Subcutaneous adipose tissue (tissue), 4 donors: Measurements from ENCODE around the gene SOAT1. TPM values are rescaled to one million over a fixed set of nuclear protein-coding genes. Genes with fewer than 3 reads are reported as not detected.

Source experiments
- CTCF ChIP-seq: fragments of 450-650 bp; IDR thresholded peaks from one replicate; pipeline ENCODE4 v1.5.1; 2016; ENCODE audit warnings: low read depth, mild to moderate bottlenecking, control low read depth, antibody characterized with exemption, moderate library complexity
- total RNA-seq, 4 donors: library from RNA; depleted of rRNA; stranded (reverse); fragments of >200 nt; gene quantifications; one replicate each; pipeline ENCODE4 v1.1.0, GENCODE V29; 2016

The SOAT1 gene
- total RNA-seq, 4 donors from 2014 or later, result 13.9 to 83.3 (median 29.2) TPM

DNA sequence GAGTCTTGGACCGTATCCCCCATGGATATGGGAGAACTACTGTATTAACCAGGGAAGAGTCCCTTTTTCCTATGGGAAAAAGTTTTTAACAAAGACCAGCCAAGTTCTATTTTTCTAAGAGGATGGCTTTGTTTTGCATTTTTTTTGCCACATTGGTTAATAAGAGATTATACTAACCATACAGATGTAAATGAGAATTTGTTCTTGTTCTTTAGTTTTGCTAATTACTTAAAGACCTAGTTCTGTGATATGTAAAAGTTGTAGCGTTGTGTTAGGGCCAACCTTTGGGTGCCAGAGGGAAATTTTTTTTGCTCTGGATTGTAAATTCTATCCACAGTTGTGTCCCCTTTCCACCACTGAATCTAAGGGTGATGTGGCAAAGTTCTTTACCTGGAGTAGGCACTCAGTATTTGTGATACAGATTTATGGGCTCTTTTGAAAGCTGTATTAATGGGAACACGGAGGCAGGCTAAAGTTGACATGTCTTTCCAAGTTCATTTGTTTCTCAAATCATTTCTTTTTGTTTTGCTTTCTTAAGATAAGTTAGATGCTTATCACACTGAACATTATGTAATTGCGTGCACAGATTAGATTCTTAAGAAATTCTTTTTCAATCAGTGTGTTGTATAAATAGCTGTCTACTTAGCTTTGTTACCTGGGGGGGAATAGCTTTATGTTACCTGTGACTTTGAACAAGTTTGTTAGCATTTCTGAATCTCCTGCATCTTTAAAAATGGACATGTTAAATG is 2.9 kb downstream of the SOAT1 start:
- TF ChIP-seq CTCF, result no peak

DNA sequence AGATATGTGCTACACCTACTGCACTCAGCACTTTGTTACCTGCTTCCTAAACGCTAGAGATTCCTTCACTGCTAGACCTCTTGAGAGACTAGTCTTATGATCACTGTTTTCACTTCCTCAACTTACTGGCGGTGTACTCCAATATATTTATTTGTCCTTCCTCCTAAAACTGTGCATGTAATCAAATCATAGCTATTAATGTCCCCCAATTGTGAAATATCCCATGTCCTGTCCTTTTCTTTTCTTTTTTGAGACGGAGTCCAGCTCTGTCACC is 3.4 kb downstream of the SOAT1 start:
- TF ChIP-seq CTCF, result no peak

DNA sequence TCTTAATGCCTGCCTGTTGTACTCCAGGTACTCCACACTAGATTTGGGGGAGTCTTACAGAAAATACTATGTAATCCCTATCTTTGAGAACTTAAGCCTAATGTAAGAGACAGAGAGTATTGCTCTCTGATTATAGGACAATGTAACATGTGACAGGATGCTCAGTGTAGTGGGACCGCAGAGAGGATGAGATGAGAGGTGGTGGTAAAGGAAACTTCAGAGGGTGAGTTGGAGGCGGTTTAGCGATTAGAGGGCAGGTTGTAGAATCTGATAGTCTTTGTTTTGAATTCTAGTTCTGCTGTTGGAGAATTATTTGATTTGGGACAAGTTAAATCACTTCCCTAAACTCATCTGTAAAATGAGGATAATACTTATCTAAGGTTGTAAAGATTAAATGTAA is 5.4 kb downstream of the SOAT1 start:
- TF ChIP-seq CTCF, result no peak

DNA sequence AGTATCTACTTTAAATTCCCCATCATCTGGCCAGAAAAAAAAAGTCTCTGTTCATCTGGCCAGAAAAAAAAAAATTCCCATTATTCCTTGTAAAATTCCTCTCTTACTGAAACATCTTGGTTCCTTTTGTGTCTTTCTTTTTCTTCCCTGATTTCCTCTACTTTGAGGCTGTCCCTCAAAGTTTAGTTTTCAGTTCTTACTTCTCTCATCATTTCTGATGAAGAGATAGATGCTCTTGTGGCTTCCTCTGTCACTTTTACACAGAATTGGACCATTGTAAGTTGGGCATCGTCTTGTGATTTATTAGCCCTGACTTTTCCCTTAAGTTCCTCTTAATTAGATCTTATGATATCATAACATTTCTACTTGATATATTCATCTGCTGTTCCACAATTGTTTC is 6.5 kb downstream of the SOAT1 start:
- no peak for TF ChIP-seq CTCF

- no peak for TF ChIP-seq CTCF
Measured at GRCh38 chr1:179302070-179302469, 8.5 kb downstream of the SOAT1 start.

GRCh38 chr1:179303200-179303785 is 9.7 kb downstream of the SOAT1 start:
- TF ChIP-seq CTCF, result no peak

- no peak for TF ChIP-seq CTCF
Measured at GRCh38 chr1:179305450-179305849, 11.9 kb downstream of the SOAT1 start.
